Loucy (cell line): Measurements from ENCODE around the gene PIEZO1.

Experiments used
- CTCF ChIP-seq: fragments of 200-600 bp; sonication (generic); conservative IDR thresholded peaks from 2 replicates; pipeline ENCODE4 v1.5.1; 2014; ENCODE audit warnings: mild to moderate bottlenecking, antibody characterized with exemption, low read length
- EZH2phosphoT487 ChIP-seq: fragments of 200-600 bp; IDR thresholded peaks from 2 replicates; pipeline ENCODE4 v1.6.1; 2018; ENCODE audit warnings: antibody characterized with exemption, mild to moderate bottlenecking, moderate library complexity, borderline replicate concordance

- TF ChIP-seq CTCF (no peak), EZH2phosphoT487 (no peak)
These were observed 64.5 kb downstream of the PIEZO1 start for GRCh38 chr16:88720396-88720970.
